ENCODE data around the gene SPATA13. TPM values are rescaled to one million over a fixed set of nuclear protein-coding genes. Genes with fewer than 3 reads are reported as not detected.

Gene SPATA13
- total and polyA plus RNA-seq, 10 of the 15 experiments (the other 5 are each of a cell fraction or from before 2014, with no cell fraction given), result 2.4 to 11.1 (median 10.2) TPM

- Histone ChIP-seq H2AFZ (ENCODE audit: control insufficient read depth, low read depth, low read length) (no peak overlapping the region), H3K9ac (ENCODE audit: control insufficient read depth, insufficient read depth, low read length) (no peak overlapping the region), H3K27me3 (replicated peaks in 1 of 2; ENCODE audit: control insufficient read depth in 2 of 2, insufficient read depth in 2 of 2, low read length in 1 of 2) (no peaks in the 10 kb centered on the region; a peak in 1 of 4 replicates), H3K79me2 (ENCODE audit: control insufficient read depth, insufficient read depth, low read length) (no peaks in the 10 kb centered on the region), H3K4me1 (ENCODE audit: control insufficient read depth, insufficient read depth, low read length) (no peaks in the 10 kb centered on the region), H3K9me3 (replicated peaks; ENCODE audit: control insufficient read depth, insufficient read depth, low read length) (no peaks in the 10 kb centered on the region), H3K27ac (ENCODE audit: control insufficient read depth, insufficient read depth) (no peak overlapping the region), H4K20me1 (ENCODE audit: control insufficient read depth, insufficient read depth) (no peaks in the 10 kb centered on the region), H3K4me2 (ENCODE audit: control insufficient read depth, insufficient read depth) (no peak overlapping the region), H3K36me3 (ENCODE audit: control insufficient read depth in 2 of 2, insufficient read depth in 2 of 2, low read length in 1 of 2) (no peaks in the 10 kb centered on the region), H3K4me3 (no peak overlapping the region)
- intact Hi-C loops (cut with micrococcal nuclease; ENCODE audit: unreplicated experiment) (no loop called here), in situ Hi-C loops (cut with MboI) (no loop called here)
- ChIA-PET RAD21 (ENCODE audit: unreplicated experiment) (no interaction called here), SMC1A (ENCODE audit: uncharacterized antibody, unreplicated experiment) (interaction anchor here (0.6 to 0.7 kb wide), 3 partner anchors 10 to 60 kb away, joined by 3 read pairs; no protein-coding TSS in a partner anchor), CTCF (interaction anchor here (1.2 to 1.4 kb wide), 3 partner anchors 9 to 492 kb away, joined by 3 to 5 read pairs (median 3); no protein-coding TSS in a partner anchor), POLR2A (interaction anchor here (0.6 kb wide), 1 partner anchor 236 kb away, joined by 3 read pairs; no protein-coding TSS in a partner anchor)
- BruUV-seq (replicated peaks), result no TSS peak
- WGBS (ENCODE audit: insufficient coverage, insufficient replicate concordance, low lambda C conversion rate, missing lambda C conversion rate), result 25% methylated on average over 7 of the region's 7 CpGs
- FAIRE-seq (no peak), ATAC-seq (no peak), DNase-seq (ENCODE audit: low read depth, low spot score) (no peak)
- no peak for TF ChIP-seq RAD51 (IDR thresholded peaks at IDR 0.05)
- no peak for TF ChIP-seq BMI1 (IDR thresholded peaks at IDR 0.05; ENCODE audit: borderline replicate concordance)
- TF ChIP-seq RFX5 (IDR thresholded peaks at IDR 0.05; ENCODE audit: low read depth, low read length), result no peak
- no peak for TF ChIP-seq BHLHE40 (IDR thresholded peaks at IDR 0.05; ENCODE audit: borderline replicate concordance in 1 of 2, low read depth in 2 of 2, low read length in 1 of 2)
- no peak for TF ChIP-seq SMAD5 (IDR thresholded peaks at IDR 0.05; ENCODE audit: low read depth)
- TF ChIP-seq ZBTB33 (IDR thresholded peaks at IDR 0.05), result no peak
- no peak for TF ChIP-seq CHD1 (IDR thresholded peaks at IDR 0.05; ENCODE audit: low read depth, low read length)
- TF ChIP-seq ZNF274 (IDR thresholded peaks at IDR 0.05; ENCODE audit: insufficient read depth, insufficient read length), result no peak
- TF ChIP-seq LARP7 (IDR thresholded peaks at IDR 0.05), result no peak
- no peak for TF ChIP-seq NFYA (IDR thresholded peaks at IDR 0.05; ENCODE audit: borderline replicate concordance, low read depth, low read length)
Observed at GRCh38 chr13:24202215-24202614, 41.7 kb downstream of the SPATA13 start.

Data from GM12878 (cell line).